Colonic mucosa (tissue), 4 donors: ENCODE data around the gene GBP6. TPM values are rescaled to one million over a fixed set of nuclear protein-coding genes. Genes with fewer than 3 reads are reported as not detected.

Source experiments
- DNase-seq: peaks from one replicate; pipeline ENCODE4 v3.0.0-alpha.2; 2020
- H3K27ac ChIP-seq: fragments of 200-600 bp; one replicate; pipeline ENCODE4 v1.8.0; 2021
- H3K27me3 ChIP-seq: fragments of 200-600 bp; one replicate; pipeline ENCODE4 v1.8.0; 2021
- H3K36me3 ChIP-seq: fragments of 200-600 bp; one replicate; pipeline ENCODE4 v1.8.0; 2021
- H3K4me1 ChIP-seq: fragments of 200-600 bp; one replicate; pipeline ENCODE4 v1.8.0; 2021; ENCODE audit warnings: mild to moderate bottlenecking
- H3K4me3 ChIP-seq: fragments of 200-600 bp; one replicate; pipeline ENCODE4 v1.8.0; 2021
- H3K9ac ChIP-seq, 2 donors: one replicate each; pipeline ENCODE4 v1.7.0; 2013; ENCODE audit warnings: control low read depth in 2 of 2, low read depth in 2 of 2, low read length in 2 of 2
- H3K9me3 ChIP-seq: fragments of 200-600 bp; one replicate; pipeline ENCODE4 v1.8.0; 2021
- CTCF ChIP-seq: fragments of 200-600 bp; IDR thresholded peaks from one replicate; pipeline ENCODE4 v1.8.0; 2022; ENCODE audit warnings: antibody characterized with exemption, mild to moderate bottlenecking
- intact Hi-C: fragments of 100-400 bp; cut with DNase I; formaldehyde crosslinking; loops from one replicate; pipeline ENCODE4 v1.14.1; 2022
- total RNA-seq, 2 donors: library from RNA; stranded (reverse); fragmentation: NEBNext Ultra II Directional in 1 of 2; extraction: Animal tissue kit (Norgen Biotek cat#: 25700) in 1 of 2; gene quantifications; one replicate each; pipeline ENCODE4 v1.2.1, GENCODE V29; 2021
- donor health status: healthy.
- donor health status: DM: no; HTN: no; CAD: no.
- donor health status: DM: no; HTN: no; CAD: no.

GBP6 gene
- not detected for total RNA-seq

- intact Hi-C loops, result no loop called here
- Histone ChIP-seq H3K9ac (no peak within 1 kb of the TSS), H3K9me3 (no peaks in the 10 kb centered on the region), H3K27ac (no peak within 1 kb of the TSS), H3K4me3 (no peak within 1 kb of the TSS), H3K27me3 (no peaks in the 10 kb centered on the region), H3K4me1 (no peaks in the 10 kb centered on the region), H3K36me3 (no peaks in the 10 kb centered on the region)
- DNase-seq, result no peak
- TF ChIP-seq CTCF, result no peak
Observed at GRCh38 chr1:89363638-89364536, at the start of gene GBP6. Gene GBP6, plus strand, starts transcription at chr1:89364059. Its CDS starts 4,493 bp downstream, at chr1:89368552.

GRCh38 chr1:89322402-89322801, 41.5 kb upstream of the GBP6 start:
- intact Hi-C loops, result no loop called here
- no peaks in the 10 kb centered on the region for H3K27me3 ChIP-seq
- H3K9ac ChIP-seq, result no peak overlapping the region
- no peak overlapping the region for H3K27ac ChIP-seq
- no peaks in the 10 kb centered on the region for H3K36me3 ChIP-seq
- H3K9me3 ChIP-seq, result no peaks in the 10 kb centered on the region
- DNase-seq, result no peak
- no peak for TF ChIP-seq CTCF
- H3K4me1 ChIP-seq, result no peaks in the 10 kb centered on the region
- H3K4me3 ChIP-seq, result no peak overlapping the region

- TF ChIP-seq CTCF, result no peak
- H3K36me3 ChIP-seq, result no peaks in the 10 kb centered on the region
- DNase-seq, result no peak
- no peaks in the 10 kb centered on the region for H3K9me3 ChIP-seq
- no peak overlapping the region for H3K4me3 ChIP-seq
- no peak overlapping the region for H3K27ac ChIP-seq
- H3K27me3 ChIP-seq, result no peaks in the 10 kb centered on the region
- H3K9ac ChIP-seq, result no peak overlapping the region
- intact Hi-C loops, result no loop called here
- H3K4me1 ChIP-seq, result no peaks in the 10 kb centered on the region
Observed at GRCh38 chr1:89331890-89332289, 32.0 kb upstream of the GBP6 start.

- Histone ChIP-seq H3K4me1 (no peaks in the 10 kb centered on the region), H3K27ac (no peak overlapping the region), H3K4me3 (no peak overlapping the region), H3K9ac (no peak overlapping the region), H3K9me3 (no peaks in the 10 kb centered on the region), H3K27me3 (no peaks in the 10 kb centered on the region), H3K36me3 (no peaks in the 10 kb centered on the region)
- no peak for TF ChIP-seq CTCF
- intact Hi-C loops, result no loop called here
- DNase-seq, result no peak
Observed at GRCh38 chr1:89332461-89332860, 31.4 kb upstream of the GBP6 start.

GRCh38 chr1:89335486-89335885, 28.4 kb upstream of the GBP6 start:
- Histone ChIP-seq H3K9me3 (no peaks in the 10 kb centered on the region), H3K9ac (no peak overlapping the region), H3K27me3 (no peaks in the 10 kb centered on the region), H3K27ac (no peak overlapping the region), H3K4me1 (no peaks in the 10 kb centered on the region), H3K36me3 (no peaks in the 10 kb centered on the region), H3K4me3 (no peak overlapping the region)
- TF ChIP-seq CTCF, result no peak
- no peak for DNase-seq
- intact Hi-C loops, result no loop called here
